Lower leg skin (tissue), 4 donors: ENCODE results near the gene ARL13B. TPM values are rescaled to one million over a fixed set of nuclear protein-coding genes. Genes with fewer than 3 reads are reported as not detected.
"Not testable (repeated sequence)": the region's sequence is repeated elsewhere in the genome, so short reads cannot be mapped to it uniquely, and the experiment has no call there.

Experiments used
- DNase-seq, 2 donors: peaks; one replicate each; pipeline ENCODE4 v3.0.0-alpha.2; 2019; ENCODE audit warnings: low spot score in 2 of 2
- H3K4me3 ChIP-seq: fragments of 200-600 bp; sonication (generic); 2 replicates; pipeline ENCODE4 v1.5.1; 2017; ENCODE audit warnings: mild to moderate bottlenecking, low read depth; ENCODE audit not compliant: poor library complexity, severe bottlenecking
- POLR2A ChIP-seq, 2 donors: fragments of 450-650 bp; IDR thresholded peaks; one replicate each; pipeline ENCODE4 v1.6.1; 2016 to 2017; ENCODE audit warnings: antibody characterized with exemption in 2 of 2, mild to moderate bottlenecking in 1 of 2, moderate library complexity in 1 of 2
- WGBS, 2 donors: methylation state at CpG; one replicate each; pipeline ENCODE4 v1.1.5; 2018; 5-methylcytosine and 5-hydroxymethylcytosine counted together
- intact Hi-C: fragments of 100-400 bp; cut with DNase I; formaldehyde crosslinking; loops from one replicate; pipeline ENCODE4 v1.15.0; 2023; ENCODE audit warnings: low total_unique reads
- total RNA-seq, 4 donors: library from RNA; depleted of rRNA; stranded (reverse); fragments of >200 nt; gene quantifications; one replicate each; pipeline ENCODE4 v1.1.0, GENCODE V29; 2016
- TF ChIP-seq, protein P1 (sequence below), 3 donors: fragments of 450-650 bp; IDR thresholded peaks; one replicate each; pipeline ENCODE4 v1.5.1; 2016; ENCODE audit warnings: antibody characterized with exemption in 3 of 3, mild to moderate bottlenecking in 3 of 3, moderate library complexity in 2 of 3

ARL13B gene
- total RNA-seq, 4 donors from 2014 or later, result 8.5 to 15.2 (median 9.7) TPM

DNA sequence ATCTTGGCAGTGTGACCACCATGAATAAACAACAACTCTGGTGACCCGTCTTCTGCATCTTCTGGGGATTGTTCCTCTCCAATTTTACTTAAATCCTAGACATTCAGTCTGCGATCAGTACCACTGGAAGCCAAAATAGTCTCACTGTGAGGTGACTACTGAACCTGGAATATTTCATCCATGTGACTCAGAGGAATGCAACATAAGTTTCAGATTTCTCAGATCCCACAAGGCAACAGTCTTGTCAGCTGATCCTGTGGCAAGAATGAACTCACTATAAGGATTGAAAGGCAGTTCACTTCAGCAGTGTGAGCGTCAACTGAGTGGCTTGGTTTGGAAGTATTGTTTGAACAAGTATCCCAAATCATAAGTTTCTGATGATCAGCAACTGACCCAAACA, 96.1 kb downstream of the ARL13B start:
- no peak for TF ChIP-seq POLR2A (IDR thresholded peaks at IDR 0.05)
- TF ChIP-seq, protein P1, sequence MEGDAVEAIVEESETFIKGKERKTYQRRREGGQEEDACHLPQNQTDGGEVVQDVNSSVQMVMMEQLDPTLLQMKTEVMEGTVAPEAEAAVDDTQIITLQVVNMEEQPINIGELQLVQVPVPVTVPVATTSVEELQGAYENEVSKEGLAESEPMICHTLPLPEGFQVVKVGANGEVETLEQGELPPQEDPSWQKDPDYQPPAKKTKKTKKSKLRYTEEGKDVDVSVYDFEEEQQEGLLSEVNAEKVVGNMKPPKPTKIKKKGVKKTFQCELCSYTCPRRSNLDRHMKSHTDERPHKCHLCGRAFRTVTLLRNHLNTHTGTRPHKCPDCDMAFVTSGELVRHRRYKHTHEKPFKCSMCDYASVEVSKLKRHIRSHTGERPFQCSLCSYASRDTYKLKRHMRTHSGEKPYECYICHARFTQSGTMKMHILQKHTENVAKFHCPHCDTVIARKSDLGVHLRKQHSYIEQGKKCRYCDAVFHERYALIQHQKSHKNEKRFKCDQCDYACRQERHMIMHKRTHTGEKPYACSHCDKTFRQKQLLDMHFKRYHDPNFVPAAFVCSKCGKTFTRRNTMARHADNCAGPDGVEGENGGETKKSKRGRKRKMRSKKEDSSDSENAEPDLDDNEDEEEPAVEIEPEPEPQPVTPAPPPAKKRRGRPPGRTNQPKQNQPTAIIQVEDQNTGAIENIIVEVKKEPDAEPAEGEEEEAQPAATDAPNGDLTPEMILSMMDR (IDR thresholded peaks at IDR 0.05), result no peak
- WGBS, 2 donors, result 97% methylated on average over 3 of the region's 3 CpGs
- DNase-seq, result no peak
- H3K4me3 ChIP-seq, result no peak overlapping the region
- intact Hi-C loops, result no loop called here

DNA sequence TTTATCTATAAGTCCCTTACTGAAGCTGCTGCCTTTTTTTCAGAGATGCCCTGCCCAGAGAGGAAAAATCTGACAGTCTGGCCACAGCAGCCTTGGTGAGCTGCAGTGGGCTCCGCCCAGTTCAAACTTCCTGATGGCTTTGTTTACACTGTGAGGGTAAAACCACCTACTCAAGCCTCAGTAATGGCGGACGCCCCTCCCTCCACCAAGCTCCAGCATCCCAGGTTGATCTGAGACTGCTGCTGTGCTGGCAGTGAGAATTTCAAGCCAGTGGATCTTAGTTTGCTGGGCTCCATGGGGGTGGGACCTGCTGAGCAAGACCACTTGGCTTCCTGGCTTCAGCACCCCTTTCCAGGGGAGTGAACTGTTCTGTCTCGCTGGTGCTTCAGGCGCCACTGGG, 100.6 kb downstream of the ARL13B start:
- intact Hi-C loops, H3K4me3 ChIP-seq, DNase-seq: not testable (repeated sequence)
- WGBS, 2 donors, result 92 to 100% methylated on average over 5 of the region's 5 CpGs

DNA sequence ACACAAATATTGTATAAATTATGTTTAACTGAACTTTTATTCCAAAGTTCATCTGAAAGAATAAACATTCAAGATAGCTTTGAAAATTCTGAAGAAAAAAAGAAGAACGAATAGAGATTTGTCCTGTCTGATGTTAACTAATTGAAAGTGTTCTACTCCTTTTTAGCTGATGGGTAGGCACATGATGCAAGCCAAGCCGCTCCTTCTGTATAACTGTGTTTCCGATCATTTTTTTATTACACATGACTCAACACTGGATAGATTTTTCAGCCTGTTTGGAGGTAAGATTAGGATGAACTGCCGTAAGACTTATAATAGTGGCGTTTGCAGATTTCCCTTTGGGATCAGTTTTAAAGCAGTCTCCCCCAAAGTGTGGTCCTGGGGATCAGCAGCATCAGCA, 101.9 kb downstream of the ARL13B start:
- TF ChIP-seq, protein P1 (IDR thresholded peaks at IDR 0.05), result no peak
- no peak for TF ChIP-seq POLR2A (IDR thresholded peaks at IDR 0.05)
- no peak overlapping the region for H3K4me3 ChIP-seq
- WGBS, 2 donors, result 91 to 92% methylated on average over 5 of the region's 5 CpGs
- DNase-seq, result no peak
- intact Hi-C loops, result no loop called here

DNA sequence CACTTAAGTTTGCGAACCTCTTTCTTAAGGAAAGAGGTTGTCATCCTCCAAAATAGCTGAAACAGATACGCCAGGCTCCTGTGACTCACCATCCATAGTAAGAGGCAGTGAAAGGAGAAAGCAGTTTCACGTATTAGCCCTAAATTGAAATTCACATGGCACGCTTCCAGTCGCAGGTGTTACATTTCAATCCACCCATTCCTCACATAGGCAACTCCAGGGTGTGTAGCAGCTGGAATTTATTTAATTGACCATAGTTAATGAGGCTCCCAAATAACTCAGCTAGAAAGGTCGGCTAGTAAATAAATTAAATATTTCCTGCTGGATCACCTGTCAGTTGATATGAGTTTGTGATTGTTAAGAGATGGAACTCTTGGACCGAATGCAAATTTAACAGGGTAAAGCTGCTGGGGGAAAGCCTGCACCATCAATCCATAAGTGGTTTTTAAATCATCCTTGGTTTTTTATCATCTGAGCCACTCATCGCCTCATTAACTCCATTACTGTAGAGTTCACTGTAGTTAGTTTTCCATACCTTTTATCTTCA, 102.5 kb downstream of the ARL13B start:
- no peak overlapping the region for H3K4me3 ChIP-seq
- no peak for DNase-seq
- TF ChIP-seq POLR2A (IDR thresholded peaks at IDR 0.05), result no peak
- TF ChIP-seq, protein P1 (IDR thresholded peaks at IDR 0.05), result no peak
- 77 to 79% methylated on average over 8 of the region's 8 CpGs for WGBS, 2 donors
- intact Hi-C loops, result no loop called here

DNA sequence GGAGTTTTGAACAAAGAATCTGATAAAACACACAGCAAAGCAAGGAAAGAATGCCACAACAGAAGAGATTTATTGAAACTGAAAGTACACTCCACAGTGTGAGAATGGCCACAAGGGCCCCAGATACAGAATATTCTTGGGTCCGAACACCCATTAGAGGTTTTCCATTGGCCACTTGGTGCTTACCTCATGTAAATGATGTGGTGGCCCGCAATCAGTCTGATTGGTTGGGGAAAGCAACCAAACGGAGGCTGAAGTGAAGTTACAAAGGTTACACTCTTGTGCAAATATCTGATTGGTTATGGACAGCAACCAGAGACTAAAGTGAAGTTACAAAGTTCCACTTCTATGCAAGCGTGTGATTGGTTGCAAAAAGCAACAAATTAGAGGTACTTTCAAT, 103.3 kb downstream of the ARL13B start:
- H3K4me3 ChIP-seq, result no peak overlapping the region
- WGBS, 2 donors, result 90 to 91% methylated on average over 4 of the region's 4 CpGs
- no peak for DNase-seq
- intact Hi-C loops, result no loop called here
- TF ChIP-seq POLR2A (IDR thresholded peaks at IDR 0.05), result no peak
- TF ChIP-seq, protein P1 (IDR thresholded peaks at IDR 0.05), result no peak

DNA sequence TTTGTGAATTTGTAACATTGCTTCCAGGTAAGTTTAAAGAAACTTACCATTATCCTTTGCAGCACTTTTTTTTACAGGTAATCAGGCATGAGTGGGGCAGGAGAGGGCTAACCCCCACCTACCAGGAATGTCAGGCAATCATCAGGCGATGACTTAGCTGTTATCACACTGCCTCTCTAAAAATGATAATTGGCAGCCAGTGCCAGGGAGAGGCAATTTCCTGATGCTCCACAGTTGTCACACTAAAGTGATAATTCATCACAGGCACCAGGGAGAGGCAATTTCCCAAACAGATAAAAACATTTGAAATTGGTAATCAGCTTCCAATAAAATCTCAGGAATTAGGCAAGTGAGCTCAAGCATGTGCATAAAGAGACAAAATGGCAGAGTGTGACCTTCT, 109.2 kb downstream of the ARL13B start:
- DNase-seq, result no peak
- no peak overlapping the region for H3K4me3 ChIP-seq
- TF ChIP-seq POLR2A (IDR thresholded peaks at IDR 0.05), result no peak
- TF ChIP-seq, protein P1 (IDR thresholded peaks at IDR 0.05), result no peak
- WGBS, 2 donors, result 94 to 100% methylated on average over 1 of the region's 1 CpG
- intact Hi-C loops, result no loop called here
